Activated T-helper 17 cell treated with anti-CD3 and anti-CD28 coated beads, Interleukin-2, amount 50 U/mL, for 72 hours (primary cell): ENCODE measurements around the gene TRIM38. TPM values are rescaled to one million over a fixed set of nuclear protein-coding genes. Genes with fewer than 3 reads are reported as not detected.
A peak's percentile ranks its signal among the peaks of the same experiment; 100 is the strongest.
"Not testable (repeated sequence)": the region's sequence is repeated elsewhere in the genome, so short reads cannot be mapped to it uniquely, and the experiment has no call there.

Experiments used
- ATAC-seq: fragments of 150-1000 bp; cut with Tn5 transposase; replicated peaks from 2 replicates; pipeline ENCODE4 v1.10.0; 2021; ENCODE audit warnings: mild to moderate bottlenecking, moderate library complexity
- H3K27ac Mint-ChIP-seq: one replicate; pipeline ENCODE4 v1.8.0; 2022; ENCODE audit warnings: mixed read lengths
- H3K27me3 Mint-ChIP-seq: one replicate; pipeline ENCODE4 v1.8.0; 2022; ENCODE audit warnings: mixed read lengths
- H3K36me3 Mint-ChIP-seq: one replicate; pipeline ENCODE4 v1.8.0; 2022; ENCODE audit warnings: low read depth, mild to moderate bottlenecking, mixed read lengths
- H3K4me1 Mint-ChIP-seq: one replicate; pipeline ENCODE4 v1.8.0; 2022; ENCODE audit warnings: mixed read lengths
- H3K4me3 Mint-ChIP-seq: one replicate; pipeline ENCODE4 v1.8.0; 2022; ENCODE audit warnings: mild to moderate bottlenecking, mixed read lengths
- H3K9me3 Mint-ChIP-seq: one replicate; pipeline ENCODE4 v1.8.0; 2022; ENCODE audit warnings: mixed read lengths
- total RNA-seq, 2 donors: library from RNA; stranded (reverse); gene quantifications; one replicate each; pipeline ENCODE4 v1.2.3, GENCODE V29; 2022

TRIM38 gene
- total RNA-seq, 2 donors from 2014 or later, result 26.7 to 69.2 TPM

DNA sequence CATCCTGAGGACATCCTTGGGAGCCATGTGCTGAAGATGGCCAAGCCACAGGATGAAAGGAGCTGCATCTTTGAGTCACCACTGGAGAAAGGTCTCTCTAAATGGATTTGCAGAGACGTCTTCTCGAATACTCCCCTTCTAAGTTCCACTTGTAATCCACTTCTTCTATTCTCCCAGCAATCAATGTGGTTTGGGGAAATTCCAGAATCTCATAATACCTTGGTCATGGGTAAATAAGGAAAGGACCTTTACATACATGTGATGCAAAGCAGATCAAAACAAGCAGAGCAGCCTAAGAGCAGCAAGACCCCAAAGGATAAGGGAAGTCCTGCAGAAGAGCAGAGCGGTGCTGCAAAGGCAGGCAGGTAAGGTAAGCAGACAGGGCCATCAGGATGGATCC lies 35.3 kb downstream of the TRIM38 start:
- Mint-ChIP-seq H3K9me3 (no peaks in the 10 kb centered on the region), H3K4me1 (peaks cover 11% of the 10 kb centered on the region), H3K27ac (no peak overlapping the region), H3K27me3 (no peaks in the 10 kb centered on the region), H3K4me3 (no peak overlapping the region), H3K36me3 (peaks cover 12% of the 10 kb centered on the region)
- ATAC-seq, result no peak

DNA sequence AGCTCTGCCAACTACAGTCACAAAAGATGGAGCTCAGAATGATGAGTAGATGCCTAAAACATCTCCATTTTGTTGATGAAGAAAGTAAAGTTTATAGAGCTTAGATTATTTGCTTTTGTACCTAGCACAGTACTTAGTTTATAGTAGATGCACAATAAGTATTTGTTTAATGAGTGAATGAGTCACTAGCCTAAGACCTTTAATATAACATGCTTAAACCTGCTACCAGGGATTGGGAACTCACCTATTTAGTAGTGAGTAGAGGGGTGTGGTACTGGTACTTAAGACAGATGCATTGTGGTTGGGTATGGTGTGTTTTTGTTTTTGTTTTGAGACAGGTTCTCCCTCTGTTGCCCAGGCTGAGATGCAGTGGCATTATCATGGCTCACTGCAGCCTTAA lies 35.8 kb downstream of the TRIM38 start:
- Mint-ChIP-seq H3K27me3 (no peaks in the 10 kb centered on the region), H3K4me3 (no peak overlapping the region), H3K4me1 (peaks cover 11% of the 10 kb centered on the region), H3K36me3 (peaks cover 12% of the 10 kb centered on the region), H3K9me3 (no peaks in the 10 kb centered on the region), H3K27ac (no peak overlapping the region)
- no peak for ATAC-seq

DNA sequence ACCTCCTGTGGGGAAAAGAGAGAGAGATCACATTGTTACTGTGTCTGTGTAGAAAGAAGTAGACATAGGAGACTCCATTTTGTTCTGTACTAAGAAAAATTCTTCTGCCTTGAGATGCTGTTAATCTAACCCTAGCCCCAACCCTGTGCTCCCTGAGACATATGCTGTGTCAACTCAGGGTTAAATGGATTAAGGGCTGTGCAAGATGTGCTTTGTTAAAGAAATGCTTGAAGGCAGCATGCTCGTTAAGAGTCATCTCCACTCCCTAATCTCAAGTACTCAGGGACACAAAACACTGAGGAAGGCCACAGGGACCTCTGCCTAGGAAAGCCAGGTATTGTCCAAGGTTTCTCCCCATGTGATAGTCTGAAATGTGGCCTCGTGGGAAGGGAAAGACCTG lies 36.6 kb downstream of the TRIM38 start:
- not testable (repeated sequence) for H3K9me3 Mint-ChIP-seq, H3K4me1 Mint-ChIP-seq, H3K27ac Mint-ChIP-seq, ATAC-seq, H3K4me3 Mint-ChIP-seq, H3K27me3 Mint-ChIP-seq
- H3K36me3 Mint-ChIP-seq, result peaks cover 12% of the 10 kb centered on the region

DNA sequence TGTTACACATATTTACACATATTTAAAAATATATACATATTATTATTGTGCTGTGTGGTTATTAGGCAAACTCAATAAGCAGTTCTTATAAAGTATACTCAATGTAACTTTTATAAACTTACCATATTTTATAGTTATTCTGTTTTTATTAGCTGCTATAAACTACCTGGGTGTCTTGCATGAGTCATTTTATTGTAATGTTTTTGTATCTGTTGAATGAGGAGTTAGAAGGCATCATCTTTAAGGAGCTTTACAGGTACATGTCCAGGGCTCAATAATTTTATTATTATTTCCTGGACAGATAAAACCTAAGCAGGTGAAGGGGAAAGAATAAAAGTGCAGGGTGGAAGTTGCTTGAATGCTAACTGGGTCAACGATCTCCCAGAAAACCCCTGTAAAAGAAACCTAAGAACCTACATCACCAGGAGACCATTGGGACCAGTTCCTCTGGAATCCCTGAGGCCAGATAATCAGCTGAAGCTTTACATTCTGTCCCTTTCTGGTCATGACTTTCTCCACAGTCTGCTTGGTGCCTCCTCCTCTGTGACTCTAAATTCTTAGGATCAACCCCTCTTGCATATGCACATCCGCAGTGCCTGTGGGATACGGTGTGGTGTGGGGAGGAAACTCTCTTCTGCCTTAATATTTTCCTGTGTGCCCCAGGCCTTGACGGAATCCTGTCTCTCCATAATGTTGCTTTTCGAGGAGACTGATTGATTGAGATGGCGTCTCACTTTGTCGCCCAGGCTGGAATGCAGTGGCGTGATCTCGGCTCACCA lies 38.0 kb downstream of the TRIM38 start:
- Mint-ChIP-seq H3K27me3 (no peaks in the 10 kb centered on the region), H3K9me3 (no peaks in the 10 kb centered on the region), H3K36me3 (peaks cover 12% of the 10 kb centered on the region), H3K27ac (no peak overlapping the region), H3K4me3 (no peak overlapping the region), H3K4me1 (peaks cover 6% of the 10 kb centered on the region)
- no peak for ATAC-seq

DNA sequence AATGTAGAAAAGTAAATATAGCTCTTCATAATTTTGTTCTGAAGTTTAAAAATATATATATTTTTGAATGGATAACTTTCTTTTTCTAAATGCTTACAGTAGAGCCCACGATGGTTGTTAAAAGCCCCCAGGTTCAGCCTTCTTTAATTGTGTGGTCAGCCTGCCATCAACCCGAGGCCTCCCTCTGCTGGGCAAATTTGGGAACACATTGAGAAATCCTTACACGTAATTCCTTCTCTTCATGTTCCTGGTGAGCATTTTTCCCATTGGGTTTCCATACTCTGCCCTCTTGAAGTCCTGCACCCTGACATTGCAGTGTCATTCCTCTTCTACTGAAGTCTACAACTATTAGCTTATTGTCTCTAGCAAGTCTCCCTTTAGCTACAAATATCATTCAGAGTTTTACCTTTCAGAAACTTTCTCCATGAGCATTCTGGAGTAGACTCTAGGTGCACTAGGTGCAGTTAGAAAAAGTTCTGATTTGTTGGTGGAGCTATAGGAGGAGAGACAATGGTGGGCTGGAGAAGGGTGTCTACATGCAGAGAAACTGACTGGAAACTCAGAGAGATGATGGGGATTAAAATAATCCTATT lies 40.6 kb downstream of the TRIM38 start:
- Mint-ChIP-seq H3K27ac (no peak overlapping the region), H3K4me3 (no peak overlapping the region)

DNA sequence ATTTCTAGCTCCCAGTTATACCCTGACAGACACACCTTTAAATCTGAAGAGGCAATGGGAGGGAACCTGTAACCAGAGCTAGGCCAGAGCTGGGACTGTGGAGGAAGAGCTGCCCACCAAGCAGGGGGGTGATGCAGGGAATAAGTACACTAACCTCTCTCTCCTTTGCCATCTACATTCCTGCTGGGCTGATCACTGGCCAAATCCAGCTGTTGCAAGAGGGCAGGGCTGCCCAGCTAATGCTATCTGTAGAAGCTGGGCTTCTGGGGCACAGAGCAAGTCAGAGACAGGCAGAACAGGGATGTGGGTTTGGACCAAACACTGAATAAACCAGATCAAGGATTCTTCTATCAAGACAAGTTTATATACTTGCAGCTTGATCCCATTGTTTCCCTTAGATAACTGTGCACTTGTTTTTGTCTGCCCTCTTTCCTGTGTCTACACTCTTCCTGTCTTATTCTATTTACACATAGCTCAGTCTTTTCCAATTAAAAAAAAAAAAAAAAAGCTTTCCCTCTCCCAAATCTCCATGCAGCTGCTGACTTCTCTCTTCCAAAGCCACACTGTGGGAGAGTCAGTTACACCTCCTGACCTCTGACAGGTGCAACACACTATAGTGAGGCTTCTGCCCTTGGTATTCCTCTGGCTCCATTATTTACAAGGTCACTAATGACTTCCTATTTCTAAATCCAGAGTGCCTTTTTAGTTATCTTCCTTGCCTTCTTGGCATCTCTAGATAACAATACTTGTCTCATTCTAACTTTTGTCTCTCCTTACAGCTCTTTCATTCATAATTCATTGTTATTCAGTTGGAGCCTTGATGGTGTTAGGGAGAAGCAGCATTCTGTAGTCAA lies 43.7 kb downstream of the TRIM38 start:
- H3K27me3 Mint-ChIP-seq, result no peaks in the 10 kb centered on the region
- no peaks in the 10 kb centered on the region for H3K36me3 Mint-ChIP-seq
- H3K4me3 Mint-ChIP-seq, result no peak overlapping the region
- H3K27ac Mint-ChIP-seq, result peak overlapping the region; percentile 44
- no peaks in the 10 kb centered on the region for H3K4me1 Mint-ChIP-seq
- ATAC-seq, result no peak
- no peaks in the 10 kb centered on the region for H3K9me3 Mint-ChIP-seq

More for the DNA sequence above, 40.6 kb downstream of the TRIM38 start:
- Mint-ChIP-seq H3K9me3 (no peaks in the 10 kb centered on the region), H3K27me3 (no peaks in the 10 kb centered on the region), H3K4me1 (peaks cover under 1% of the 10 kb centered on the region), H3K36me3 (peaks cover 8% of the 10 kb centered on the region)
- no peak for ATAC-seq

DNA sequence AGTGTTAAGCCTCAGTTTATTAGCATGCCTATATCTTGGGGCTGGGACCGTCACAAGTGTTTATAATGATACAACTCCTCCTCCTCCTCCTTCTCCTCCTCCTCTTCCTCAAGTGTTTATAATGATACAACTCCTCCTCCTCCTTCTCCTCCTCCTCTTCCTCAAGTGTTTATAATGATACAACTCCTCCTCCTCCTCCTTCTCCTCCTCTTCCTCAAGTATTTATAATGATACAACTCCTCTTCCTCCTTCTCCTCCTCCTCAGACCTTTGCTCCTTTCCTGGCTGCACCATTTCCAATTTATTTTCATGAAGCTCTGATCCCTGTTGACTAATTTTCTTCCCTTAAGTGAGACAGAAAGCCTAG lies 44.3 kb downstream of the TRIM38 start:
- H3K9me3 Mint-ChIP-seq, H3K4me3 Mint-ChIP-seq, H3K4me1 Mint-ChIP-seq, ATAC-seq, H3K36me3 Mint-ChIP-seq, H3K27me3 Mint-ChIP-seq: not testable (repeated sequence)
- peak overlapping the region; percentile 44 for H3K27ac Mint-ChIP-seq

DNA sequence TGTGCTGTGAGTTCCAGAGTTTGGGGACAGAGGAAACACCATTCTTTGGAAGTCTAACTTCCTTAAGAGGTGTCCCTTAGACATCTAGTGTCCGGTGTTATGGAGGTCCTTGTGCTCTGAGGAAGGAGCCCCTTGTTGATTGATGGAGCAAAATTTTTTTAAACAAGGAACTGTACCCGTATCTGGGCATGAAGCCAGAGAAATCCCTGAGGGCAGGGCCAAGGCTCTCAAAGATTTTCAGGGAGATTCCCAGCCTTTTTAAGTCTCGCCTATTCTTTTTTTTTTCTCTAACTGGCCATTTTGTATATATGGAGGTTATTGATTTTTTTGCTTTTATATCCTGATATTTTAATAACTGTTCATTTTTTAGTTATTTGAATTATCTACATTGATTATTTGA lies 45.9 kb downstream of the TRIM38 start:
- Mint-ChIP-seq H3K36me3 (no peaks in the 10 kb centered on the region), H3K4me1 (no peaks in the 10 kb centered on the region), H3K4me3 (no peak overlapping the region), H3K27me3 (no peaks in the 10 kb centered on the region), H3K9me3 (no peaks in the 10 kb centered on the region), H3K27ac (no peak overlapping the region)
- ATAC-seq, result no peak

DNA sequence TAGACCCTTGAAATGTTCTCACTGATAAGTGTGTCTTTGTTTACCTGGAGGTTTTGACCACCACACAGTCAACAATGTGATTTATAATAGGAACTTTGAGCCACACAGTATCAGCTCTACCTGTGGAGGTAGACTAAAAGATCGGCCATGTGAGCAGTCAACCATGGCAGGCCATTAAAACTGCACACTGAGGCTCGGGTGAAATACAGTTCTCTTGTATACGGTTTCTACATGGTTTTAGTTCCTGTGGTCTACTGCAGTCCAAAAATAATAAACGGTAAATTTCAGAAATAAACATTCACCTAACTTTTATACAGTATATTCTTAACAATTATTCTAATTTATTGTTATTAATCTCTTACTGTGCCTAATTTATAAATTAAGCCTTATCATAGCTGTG lies 47.2 kb downstream of the TRIM38 start:
- ATAC-seq, result no peak
- H3K27me3 Mint-ChIP-seq, result no peaks in the 10 kb centered on the region
- no peaks in the 10 kb centered on the region for H3K9me3 Mint-ChIP-seq
- no peaks in the 10 kb centered on the region for H3K36me3 Mint-ChIP-seq
- H3K4me3 Mint-ChIP-seq, result no peak overlapping the region
- no peak overlapping the region for H3K27ac Mint-ChIP-seq
- H3K4me1 Mint-ChIP-seq, result no peaks in the 10 kb centered on the region

DNA sequence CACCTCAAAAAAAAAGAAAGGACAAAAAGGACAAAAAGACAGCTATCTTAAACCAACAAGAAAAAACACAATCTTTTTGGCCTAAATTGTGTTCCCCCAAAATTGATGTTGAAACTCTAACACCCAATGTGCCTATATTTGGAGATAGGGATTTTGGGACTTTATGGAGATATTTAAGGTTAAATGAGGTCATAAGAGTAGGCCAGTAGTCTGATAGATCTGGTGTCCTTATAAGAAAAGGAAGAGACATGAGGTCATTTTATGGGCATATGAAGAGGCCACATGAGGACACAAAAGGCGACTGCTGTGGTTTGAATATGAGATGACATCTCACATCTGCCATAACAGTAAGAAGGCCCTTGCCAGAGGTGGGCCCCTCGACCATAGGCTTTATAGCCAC lies 49.5 kb downstream of the TRIM38 start:
- Mint-ChIP-seq H3K36me3 (no peaks in the 10 kb centered on the region), H3K4me1 (no peaks in the 10 kb centered on the region), H3K4me3 (no peak overlapping the region)

DNA sequence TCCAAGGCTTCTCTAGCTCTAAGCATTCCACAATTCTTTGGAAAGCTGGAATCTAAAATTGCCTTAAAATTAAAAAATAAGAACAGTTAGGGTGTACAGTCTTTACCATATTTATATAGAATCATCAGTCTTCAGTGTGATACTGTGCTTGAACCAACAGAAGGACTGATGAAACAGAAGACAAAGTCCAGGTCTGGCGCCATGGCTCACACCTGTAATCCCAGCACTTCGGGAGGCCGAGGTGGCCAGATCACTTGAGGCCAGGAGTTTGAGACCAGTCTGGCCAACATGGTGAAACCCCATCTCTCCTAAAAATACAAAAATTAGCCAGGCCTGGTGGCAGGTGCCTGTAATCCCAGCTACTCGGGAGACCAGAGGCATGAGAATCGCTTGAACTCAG lies 51.8 kb downstream of the TRIM38 start:
- not testable (repeated sequence) for H3K9me3 Mint-ChIP-seq, ATAC-seq, H3K27me3 Mint-ChIP-seq, H3K4me1 Mint-ChIP-seq, H3K4me3 Mint-ChIP-seq, H3K36me3 Mint-ChIP-seq, H3K27ac Mint-ChIP-seq

More for the DNA sequence above, 49.5 kb downstream of the TRIM38 start:
- Mint-ChIP-seq H3K27me3 (no peaks in the 10 kb centered on the region), H3K27ac (no peak overlapping the region), H3K9me3 (no peaks in the 10 kb centered on the region)
- ATAC-seq, result no peak

DNA sequence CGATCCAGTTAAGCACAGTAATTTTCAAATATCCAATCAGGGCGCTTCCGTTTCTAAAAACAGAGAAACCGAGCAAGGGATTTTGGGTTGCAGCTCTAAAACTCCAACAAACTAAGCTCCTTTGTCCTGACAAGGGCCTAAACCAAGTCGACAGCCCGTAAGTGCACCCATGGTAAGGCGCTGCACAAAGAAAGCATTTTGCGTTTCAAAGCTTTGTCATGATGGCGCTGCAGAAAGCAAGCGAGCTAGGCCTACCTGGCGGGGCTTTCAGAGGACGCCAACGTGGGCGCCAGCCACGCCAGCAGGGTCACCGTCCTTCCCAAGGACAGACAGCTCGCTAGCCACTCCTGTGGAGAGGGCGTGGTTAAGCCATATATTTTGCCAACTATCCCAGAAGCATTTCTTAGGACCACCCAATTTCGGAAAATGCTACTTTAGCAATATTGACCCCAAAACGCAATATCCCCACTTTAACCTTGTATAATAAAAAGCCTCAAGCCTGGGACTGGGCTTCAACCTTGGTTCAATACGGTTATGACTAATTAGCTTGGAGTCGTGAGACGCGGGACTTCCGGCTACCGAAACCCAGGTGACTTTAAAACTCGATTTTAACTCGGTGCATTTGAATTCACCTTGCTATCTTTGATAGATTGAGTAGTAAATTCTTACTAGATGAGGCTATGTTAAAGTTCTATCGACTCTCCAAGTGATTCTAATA lies 53.8 kb downstream of the TRIM38 start:
- Mint-ChIP-seq H3K4me1 (peaks cover 5% of the 10 kb centered on the region), H3K27me3 (no peaks in the 10 kb centered on the region), H3K9me3 (peaks cover 3% of the 10 kb centered on the region), H3K27ac (peak overlapping the region; percentile 90), H3K4me3 (peak overlapping the region; percentile 88), H3K36me3 (peaks cover 16% of the 10 kb centered on the region)
- no peak for ATAC-seq

DNA sequence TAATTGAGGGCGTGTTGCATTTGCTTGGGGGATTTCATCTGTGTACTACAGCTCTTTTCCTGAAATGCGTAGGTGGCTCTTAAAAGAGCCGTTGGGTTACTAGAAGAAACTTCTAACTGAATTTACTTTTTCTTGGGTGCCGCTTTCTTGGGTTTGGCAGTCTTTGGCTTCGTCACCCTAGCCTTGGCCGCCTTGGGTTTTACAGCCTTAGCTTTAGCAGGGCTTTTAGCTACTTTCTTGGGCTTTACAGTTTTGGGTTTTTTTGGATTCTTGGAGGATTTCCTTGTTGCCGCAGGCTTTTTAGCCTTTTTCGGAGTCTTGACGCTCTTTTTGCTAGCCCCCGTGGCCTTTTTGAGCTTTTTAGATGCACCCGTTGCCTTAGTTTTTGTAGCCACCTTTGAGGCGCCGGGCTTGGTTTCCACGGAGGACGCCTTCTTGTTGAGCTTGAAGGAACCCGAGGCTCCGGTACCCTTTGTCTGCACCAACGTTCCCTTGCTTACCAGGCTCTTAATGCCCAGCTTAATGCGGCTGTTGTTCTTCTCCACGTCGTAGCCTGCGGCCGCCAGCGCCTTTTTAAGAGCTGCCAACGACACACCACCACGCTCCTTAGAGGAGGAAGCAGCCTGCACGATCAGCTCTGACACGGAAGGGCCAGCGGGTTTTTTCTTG lies 54.5 kb downstream of the TRIM38 start:
- Mint-ChIP-seq H3K9me3 (peaks cover 3% of the 10 kb centered on the region), H3K4me1 (peaks cover 10% of the 10 kb centered on the region), H3K27ac (peak overlapping the region; percentile 90), H3K36me3 (peaks cover 22% of the 10 kb centered on the region), H3K27me3 (no peaks in the 10 kb centered on the region), H3K4me3 (peak overlapping the region; percentile 88)
- no peak for ATAC-seq

DNA sequence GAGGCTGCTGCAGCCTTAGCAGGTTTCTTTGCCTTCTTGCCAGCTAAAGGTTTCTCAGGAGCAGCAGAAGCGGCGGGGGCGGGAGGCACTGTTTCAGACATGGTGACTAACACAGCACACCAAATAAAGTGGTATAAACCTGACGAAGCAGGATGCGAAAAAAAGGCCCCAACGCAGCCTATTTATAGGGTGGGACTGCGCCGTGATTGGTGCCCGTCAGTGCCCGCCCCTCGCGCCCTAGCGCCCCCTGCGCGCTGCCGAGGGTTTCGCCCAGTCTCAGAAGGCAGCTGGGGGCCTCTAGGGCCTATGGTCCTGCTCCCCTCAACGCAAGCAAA lies 55.0 kb downstream of the TRIM38 start:
- ATAC-seq, result peak; percentile 53
- peak overlapping the region; percentile 90 for H3K27ac Mint-ChIP-seq

More for the DNA sequence above, 55.0 kb downstream of the TRIM38 start:
- Mint-ChIP-seq H3K4me3 (peak overlapping the region; percentile 88), H3K4me1 (peaks cover 10% of the 10 kb centered on the region), H3K9me3 (peaks cover 3% of the 10 kb centered on the region), H3K36me3 (peaks cover 22% of the 10 kb centered on the region), H3K27me3 (no peaks in the 10 kb centered on the region)
